ENCODE measurements around the gene SMARCB1.

The SMARCB1 gene

DNA sequence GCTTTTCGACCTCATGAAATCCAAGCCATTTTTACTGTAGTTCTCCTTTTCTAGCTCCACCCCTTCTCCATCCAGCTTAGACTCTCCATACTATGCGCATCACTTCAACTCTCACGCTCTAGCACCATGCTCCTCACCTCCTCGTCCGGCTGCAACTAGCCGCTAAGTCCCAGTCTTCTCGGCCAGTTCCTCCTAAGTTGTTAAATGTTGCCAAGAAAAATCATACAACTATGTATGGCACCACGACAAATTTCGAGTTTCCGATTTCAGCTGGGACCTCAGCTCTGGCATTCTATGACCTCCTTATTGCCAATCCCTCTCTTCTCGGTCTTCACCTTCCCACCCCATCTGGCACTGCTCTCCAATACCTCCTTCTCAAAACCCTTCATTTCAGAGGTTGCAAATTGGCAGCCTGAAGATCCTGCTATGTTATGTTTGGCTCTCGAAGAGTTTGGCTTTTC is 36.9 kb upstream of the SMARCB1 start:
- TF ChIP-seq, protein P1, sequence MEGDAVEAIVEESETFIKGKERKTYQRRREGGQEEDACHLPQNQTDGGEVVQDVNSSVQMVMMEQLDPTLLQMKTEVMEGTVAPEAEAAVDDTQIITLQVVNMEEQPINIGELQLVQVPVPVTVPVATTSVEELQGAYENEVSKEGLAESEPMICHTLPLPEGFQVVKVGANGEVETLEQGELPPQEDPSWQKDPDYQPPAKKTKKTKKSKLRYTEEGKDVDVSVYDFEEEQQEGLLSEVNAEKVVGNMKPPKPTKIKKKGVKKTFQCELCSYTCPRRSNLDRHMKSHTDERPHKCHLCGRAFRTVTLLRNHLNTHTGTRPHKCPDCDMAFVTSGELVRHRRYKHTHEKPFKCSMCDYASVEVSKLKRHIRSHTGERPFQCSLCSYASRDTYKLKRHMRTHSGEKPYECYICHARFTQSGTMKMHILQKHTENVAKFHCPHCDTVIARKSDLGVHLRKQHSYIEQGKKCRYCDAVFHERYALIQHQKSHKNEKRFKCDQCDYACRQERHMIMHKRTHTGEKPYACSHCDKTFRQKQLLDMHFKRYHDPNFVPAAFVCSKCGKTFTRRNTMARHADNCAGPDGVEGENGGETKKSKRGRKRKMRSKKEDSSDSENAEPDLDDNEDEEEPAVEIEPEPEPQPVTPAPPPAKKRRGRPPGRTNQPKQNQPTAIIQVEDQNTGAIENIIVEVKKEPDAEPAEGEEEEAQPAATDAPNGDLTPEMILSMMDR (IDR thresholded peaks at IDR 0.05): no peak
- no peak for TF ChIP-seq ZFX (IDR thresholded peaks at IDR 0.05; ENCODE audit: borderline replicate concordance)
- peak overlapping the region; percentile 97 for H3K27ac ChIP-seq

DNA sequence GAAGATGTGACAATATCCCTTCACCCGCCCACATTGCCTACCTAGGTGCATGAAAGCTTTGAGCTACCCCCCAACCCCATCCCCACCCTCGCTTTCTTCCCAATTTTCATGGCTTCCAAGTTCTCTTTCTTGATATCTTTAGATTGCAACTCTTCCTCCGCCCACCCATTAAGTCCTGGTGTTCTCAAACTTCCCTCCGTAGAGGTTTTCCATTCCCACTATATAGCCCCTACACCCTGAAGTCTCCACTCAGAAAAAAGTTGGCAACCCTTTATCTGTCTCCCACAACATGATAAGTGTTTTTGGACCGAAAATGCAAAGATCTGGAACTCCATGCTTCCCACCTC is 36.4 kb upstream of the SMARCB1 start:
- TF ChIP-seq, protein P1 (IDR thresholded peaks at IDR 0.05): no peak
- peak overlapping the region; percentile 97 for H3K27ac ChIP-seq

DNA sequence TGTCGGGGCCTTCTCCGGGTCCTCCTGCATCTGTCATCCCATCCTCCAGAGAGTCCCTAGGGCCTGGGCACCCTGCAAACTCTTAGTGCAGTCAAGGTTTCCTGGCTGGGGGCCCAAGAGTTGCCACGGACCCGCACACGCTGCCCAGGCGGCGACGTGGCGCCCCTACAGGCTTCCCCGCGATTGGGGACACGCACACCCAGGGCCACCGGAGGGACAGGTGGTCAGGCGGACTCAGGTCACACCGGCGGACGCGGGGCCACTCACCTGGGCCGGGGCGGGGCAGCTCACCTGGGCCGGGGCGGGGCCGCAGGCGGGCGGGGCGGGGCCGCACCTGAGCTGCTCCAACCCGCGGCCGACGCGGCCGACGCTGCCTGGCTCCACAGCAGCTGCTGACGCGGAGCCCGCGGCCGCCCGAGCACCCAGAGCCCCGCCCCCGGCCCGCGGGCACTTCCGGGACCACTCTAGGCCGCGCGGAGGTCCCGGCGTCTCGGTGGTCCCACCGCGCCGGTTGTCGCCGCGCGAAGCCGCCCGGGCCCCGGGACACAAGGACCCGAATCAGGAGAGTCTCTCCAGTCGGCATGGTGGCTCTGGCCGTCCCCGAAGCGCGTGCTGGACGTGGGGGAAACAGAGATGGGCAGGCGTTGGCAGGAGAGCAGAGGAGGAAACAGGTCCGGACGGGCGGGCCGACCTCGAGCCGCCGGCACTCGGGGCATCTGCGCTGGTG is 35.9 kb upstream of the SMARCB1 start, which contains the start of gene ZNF70:
ZNF70 (minus strand) TSS at position 399 of the 727 bp plus-strand sequence. CDS start 5,972 bp downstream, outside the sequence.
- TF ChIP-seq, protein P1 (IDR thresholded peaks at IDR 0.05): peak; percentile 13; the same call in 1 of the 2 replicates
- TF ChIP-seq ZFX (IDR thresholded peaks at IDR 0.05; ENCODE audit: borderline replicate concordance): no peak
- peak within 1 kb of the TSS; percentile 97 for H3K27ac ChIP-seq

DNA sequence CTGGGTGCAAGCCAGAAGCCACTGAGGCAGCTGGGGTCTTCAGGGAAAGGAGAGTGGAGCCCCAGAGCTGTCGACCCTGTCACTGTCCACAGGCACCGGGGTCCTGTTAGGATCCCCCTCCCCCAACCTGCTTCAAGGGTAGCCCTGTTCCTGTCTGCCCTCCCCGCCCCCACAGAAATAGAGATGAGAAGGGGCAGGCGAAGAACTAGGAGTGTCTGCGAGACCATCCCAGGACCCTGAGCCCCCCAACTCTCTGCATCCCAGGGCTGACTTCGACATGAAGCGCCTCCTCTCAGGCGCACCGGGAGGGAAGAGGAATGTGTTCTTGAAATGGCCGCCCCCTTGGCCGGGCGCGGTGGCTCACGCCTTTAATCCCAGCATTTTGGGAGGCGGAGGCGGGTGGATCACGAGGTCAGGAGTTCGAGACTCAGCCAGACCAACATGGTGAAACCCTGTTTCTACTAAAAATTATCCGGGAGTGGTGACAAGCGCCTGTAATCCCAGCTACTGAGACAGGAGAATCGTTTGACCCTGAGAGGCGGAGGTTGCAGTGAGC is 35.2 kb upstream of the SMARCB1 start:
- H3K27ac ChIP-seq: peak overlapping the region; percentile 97
- TF ChIP-seq, protein P1 (IDR thresholded peaks at IDR 0.05): no peak
- TF ChIP-seq ZFX (IDR thresholded peaks at IDR 0.05; ENCODE audit: borderline replicate concordance): no peak

DNA sequence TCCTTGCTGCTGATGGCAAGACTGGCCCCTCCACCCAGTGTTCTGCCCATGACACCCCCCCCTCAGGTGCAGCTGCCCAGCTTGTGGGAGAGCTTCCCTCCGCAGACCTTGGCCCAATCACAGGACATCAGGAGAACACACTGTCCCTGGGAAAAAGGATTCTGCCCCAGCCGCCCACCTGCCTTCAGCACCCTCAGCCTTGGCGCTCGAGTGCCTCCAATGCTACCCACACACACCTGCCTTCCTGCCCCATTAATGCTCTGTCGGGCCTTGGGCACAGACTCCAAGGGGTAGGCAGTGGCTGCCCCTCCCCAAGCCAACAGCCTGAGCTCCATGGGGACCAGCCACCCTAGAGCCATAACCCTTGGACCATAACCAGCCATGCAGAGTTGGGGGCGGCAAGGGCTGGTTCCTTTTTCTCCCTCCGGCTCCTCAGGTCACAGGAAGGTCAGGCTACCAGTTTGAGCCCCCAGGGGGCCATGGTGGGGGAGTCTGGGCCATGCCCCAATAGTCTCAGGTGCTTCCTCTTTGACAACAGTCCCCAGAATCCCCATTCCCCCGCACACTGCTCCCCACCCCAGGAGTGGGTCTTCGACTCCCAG is 34.6 kb upstream of the SMARCB1 start:
- TF ChIP-seq, protein P1 (IDR thresholded peaks at IDR 0.05): no peak
- TF ChIP-seq ZFX (IDR thresholded peaks at IDR 0.05; ENCODE audit: borderline replicate concordance): no peak
- peak overlapping the region; percentile 97 for H3K27ac ChIP-seq

DNA sequence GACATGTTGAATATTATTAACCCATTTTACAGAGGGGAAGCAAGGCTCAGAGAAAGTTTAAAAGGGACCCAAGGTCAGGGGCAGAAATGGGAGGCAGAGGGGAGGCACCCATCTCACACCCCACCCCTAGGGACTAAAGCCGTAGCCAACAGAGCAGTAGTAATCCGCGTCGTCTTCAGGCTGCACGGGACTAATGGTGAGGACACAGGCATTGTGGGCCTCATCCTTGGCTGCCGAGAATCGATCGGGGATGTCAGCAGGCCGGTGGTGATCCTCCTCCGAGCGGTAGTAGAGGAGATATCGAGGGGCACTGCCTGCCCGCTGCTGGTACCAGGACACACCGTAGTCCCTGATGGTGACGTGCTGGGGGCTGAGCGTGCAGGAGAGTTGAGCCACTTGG is 34.0 kb upstream of the SMARCB1 start:
- no peak overlapping the region for H3K27ac ChIP-seq
- TF ChIP-seq ZFX (IDR thresholded peaks at IDR 0.05; ENCODE audit: borderline replicate concordance): no peak
- TF ChIP-seq, protein P1 (IDR thresholded peaks at IDR 0.05): no peak

DNA sequence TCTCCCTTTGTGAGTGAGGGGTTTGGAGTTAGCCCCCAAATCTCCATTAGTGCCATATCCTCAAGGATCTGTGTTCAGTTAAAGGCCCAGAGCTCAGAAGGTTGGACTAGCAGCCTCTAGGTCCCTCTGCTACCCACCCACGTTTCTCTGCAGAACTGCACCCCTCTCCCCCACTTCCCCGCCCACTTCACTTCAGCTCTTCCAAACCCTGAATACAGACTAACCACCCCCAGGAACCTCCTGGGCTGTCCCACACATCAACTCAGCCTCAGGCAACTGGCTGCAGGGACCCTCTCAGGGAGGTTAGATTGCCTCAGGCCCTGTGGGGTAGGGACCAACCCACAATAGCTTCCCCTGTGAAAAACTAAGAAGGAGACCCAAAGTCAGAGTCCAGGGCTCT is 33.4 kb upstream of the SMARCB1 start:
- TF ChIP-seq, protein P1 (IDR thresholded peaks at IDR 0.05): no peak
- no peak overlapping the region for H3K27ac ChIP-seq
